Activated CD4-positive, alpha-beta memory T cell treated with anti-CD3 and anti-CD28 coated beads for 36 hours (primary cell): Measurements from ENCODE around the gene PTPRU. TPM values are rescaled to one million over a fixed set of nuclear protein-coding genes. Genes with fewer than 3 reads are reported as not detected.
A peak's percentile ranks its signal among the peaks of the same experiment; 100 is the strongest.

ENCODE experiments used
- CTCF ChIA-PET: fragments of 350-600 bp; sonication (Branson Sonifier 250); formaldehyde crosslinking; loops from one replicate; lab custom pipeline; 2021; ENCODE audit warnings: antibody characterized with exemption, inconsistent platforms; lab: Charles Lee
- POLR2A ChIA-PET: fragments of 350-600 bp; sonication (Branson Sonifier 250); formaldehyde crosslinking; loops from one replicate; lab custom pipeline; 2021; ENCODE audit warnings: antibody characterized with exemption; lab: Charles Lee
- DNase-seq: peaks from one replicate; pipeline ENCODE4 v3.0.0-alpha.2; 2020
- H3K27ac Mint-ChIP-seq: one replicate; pipeline ENCODE4 v1.8.0; 2021; ENCODE audit warnings: mixed read lengths
- H3K27me3 Mint-ChIP-seq: one replicate; pipeline ENCODE4 v1.8.0; 2021; ENCODE audit warnings: mixed read lengths
- H3K36me3 Mint-ChIP-seq: one replicate; pipeline ENCODE4 v1.8.0; 2021; ENCODE audit warnings: mixed read lengths
- H3K4me1 Mint-ChIP-seq: one replicate; pipeline ENCODE4 v1.8.0; 2021; ENCODE audit warnings: low read depth, mixed read lengths
- H3K4me3 Mint-ChIP-seq: one replicate; pipeline ENCODE4 v1.8.0; 2021; ENCODE audit warnings: mild to moderate bottlenecking, mixed read lengths
- H3K9me3 Mint-ChIP-seq: one replicate; pipeline ENCODE4 v1.8.0; 2021; ENCODE audit warnings: mixed read lengths
- intact Hi-C: fragments of 100-400 bp; cut with micrococcal nuclease; formaldehyde crosslinking; loops from one replicate; pipeline ENCODE4 v1.15.1; 2023
- total RNA-seq, 2 experiments: library from RNA; stranded (reverse); gene quantifications; one replicate each; pipeline ENCODE4 v1.2.3, GENCODE V29; 2021

The PTPRU gene
- total RNA-seq, 2 experiments from 2014 or later: 0.17 to 0.85 TPM

DNA sequence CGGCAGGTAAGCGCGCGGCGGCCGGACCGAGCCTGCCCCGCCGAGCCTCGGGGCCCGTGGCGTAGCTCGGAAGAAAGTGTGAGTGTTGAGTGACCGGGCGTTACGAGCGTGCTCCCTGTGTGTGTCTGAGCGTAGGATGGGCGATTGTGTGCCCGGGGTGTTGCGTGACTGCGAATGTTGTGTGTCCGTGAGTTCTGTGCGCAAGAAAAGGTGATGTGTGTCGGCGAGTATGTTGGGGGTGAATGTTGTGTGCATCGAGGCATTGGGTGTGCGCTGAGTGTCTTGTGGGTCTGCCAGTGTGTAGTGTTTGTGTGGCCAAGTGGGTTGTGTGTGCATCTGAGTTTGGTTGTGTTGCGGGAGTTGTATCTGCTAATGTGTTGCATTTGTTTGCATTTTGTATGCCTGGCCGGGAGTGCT, 398 bp downstream of the PTPRU start:
- Mint-ChIP-seq H3K27me3 (peaks cover 50% of the 10 kb centered on the region), H3K4me3 (peak overlapping the region; percentile 60), H3K36me3 (peaks cover 4% of the 10 kb centered on the region), H3K27ac (no peak overlapping the region), H3K9me3 (no peaks in the 10 kb centered on the region), H3K4me1 (peaks cover 14% of the 10 kb centered on the region)
- POLR2A ChIA-PET: no interaction called here
- DNase-seq: no peak
- CTCF ChIA-PET: interaction anchor here (0.6 to 2.9 kb wide), 5 partner anchors 354 to 1479 kb away, joined by 3 to 17 read pairs (median 3); no protein-coding TSS in a partner anchor
- intact Hi-C loops: loop anchor here (2.0 to 5.0 kb wide), 3 partner anchors 616 to 1472 kb away; no protein-coding TSS in a partner anchor

DNA sequence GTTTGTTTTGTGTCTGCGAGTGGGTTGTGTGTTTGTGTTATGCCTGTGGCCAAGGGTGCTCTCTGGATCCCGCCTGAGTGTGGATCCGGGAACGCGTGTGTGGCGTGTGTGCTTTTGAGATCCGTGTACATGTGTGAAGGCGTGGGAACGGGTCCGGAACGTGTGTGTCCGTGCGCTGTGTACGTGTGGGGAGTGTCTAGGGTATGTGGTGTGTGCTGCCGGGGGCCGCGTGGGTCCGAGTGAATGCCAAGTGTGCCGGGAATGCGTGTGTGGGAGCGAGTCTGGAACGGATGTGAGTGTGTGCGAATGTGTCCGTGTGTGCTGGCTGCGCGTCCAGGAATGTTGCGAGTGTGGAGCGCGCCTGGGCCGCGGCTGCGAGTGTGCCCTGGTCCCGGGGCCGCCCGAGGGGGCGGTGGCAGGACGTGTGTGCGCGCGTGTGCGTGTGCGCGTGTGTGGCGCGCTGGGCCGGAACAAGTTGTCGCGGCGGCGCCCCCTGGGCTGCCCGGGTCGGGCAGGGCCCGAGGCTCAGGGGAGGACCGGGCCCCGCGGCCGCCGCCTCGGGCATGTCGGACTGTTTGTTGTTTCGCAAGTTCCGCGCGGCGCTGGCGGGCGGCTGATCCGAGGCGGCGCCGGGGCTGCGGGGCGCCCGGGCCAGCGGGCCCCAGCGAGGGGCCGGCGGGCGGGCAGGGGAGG, 953 bp downstream of the PTPRU start:
- peaks cover 50% of the 10 kb centered on the region for H3K27me3 Mint-ChIP-seq

DNA sequence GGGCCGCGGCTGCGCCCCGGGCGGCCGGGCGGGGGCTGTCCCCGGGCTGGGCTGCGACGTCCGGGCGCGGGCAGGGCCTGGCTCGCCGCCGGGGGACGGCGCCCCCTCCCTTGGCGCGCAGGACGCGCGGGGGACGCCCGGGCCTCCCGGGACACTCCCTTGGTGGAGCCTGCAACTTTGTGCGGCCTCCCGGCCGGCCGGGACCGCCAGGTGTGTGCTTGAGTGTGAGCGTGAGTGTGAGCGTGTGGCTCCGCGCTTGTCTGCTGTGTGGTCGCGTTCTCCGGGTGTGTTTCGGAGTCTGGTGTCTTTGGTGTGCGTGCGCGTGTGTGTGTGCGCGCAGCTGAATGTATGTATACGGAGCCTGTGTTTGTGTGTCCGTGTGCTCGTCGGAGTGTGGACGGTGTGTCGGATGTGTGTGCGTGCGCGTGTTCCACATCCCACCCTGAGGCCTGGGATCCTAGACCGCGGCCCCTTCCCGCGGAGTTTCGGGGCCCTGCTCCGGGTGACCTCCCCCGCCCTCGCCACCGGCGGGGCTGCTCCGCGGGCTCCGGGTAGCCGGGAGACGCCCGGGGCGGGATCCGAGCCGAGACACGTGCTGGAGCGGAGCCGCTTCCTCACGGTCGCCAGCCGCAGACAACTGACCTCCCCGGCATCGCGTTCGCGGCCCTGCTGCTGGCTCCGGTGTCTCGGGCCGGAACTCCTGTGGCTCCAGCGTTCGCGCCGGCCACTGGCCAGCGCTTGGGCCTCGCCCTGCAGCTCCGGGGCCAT, 1.7 kb downstream of the PTPRU start:
- H3K27me3 Mint-ChIP-seq: peaks cover 50% of the 10 kb centered on the region
- ChIA-PET CTCF (no interaction called here), POLR2A (no interaction called here)
- intact Hi-C loops: loop anchor here (2.0 to 5.0 kb wide), 3 partner anchors 614 to 1471 kb away; no protein-coding TSS in a partner anchor
- peak overlapping the region; percentile 68 for H3K4me3 Mint-ChIP-seq
- no peak for DNase-seq
- H3K36me3 Mint-ChIP-seq: peaks cover 4% of the 10 kb centered on the region
- H3K27ac Mint-ChIP-seq: no peak overlapping the region
- peaks cover 14% of the 10 kb centered on the region for H3K4me1 Mint-ChIP-seq
- no peaks in the 10 kb centered on the region for H3K9me3 Mint-ChIP-seq

More for the DNA sequence above, 953 bp downstream of the PTPRU start:
- Mint-ChIP-seq H3K27ac (no peak overlapping the region), H3K36me3 (peaks cover 4% of the 10 kb centered on the region), H3K4me1 (peaks cover 14% of the 10 kb centered on the region), H3K4me3 (peak overlapping the region; percentile 60), H3K9me3 (no peaks in the 10 kb centered on the region)
- DNase-seq: no peak
- intact Hi-C loops: loop anchor here (2.0 to 5.0 kb wide), 3 partner anchors 615 to 1472 kb away; no protein-coding TSS in a partner anchor
- ChIA-PET POLR2A (no interaction called here), CTCF (interaction anchor here (0.9 to 2.9 kb wide), 4 partner anchors 611 to 1479 kb away, joined by 3 to 17 read pairs (median 3); no protein-coding TSS in a partner anchor)

DNA sequence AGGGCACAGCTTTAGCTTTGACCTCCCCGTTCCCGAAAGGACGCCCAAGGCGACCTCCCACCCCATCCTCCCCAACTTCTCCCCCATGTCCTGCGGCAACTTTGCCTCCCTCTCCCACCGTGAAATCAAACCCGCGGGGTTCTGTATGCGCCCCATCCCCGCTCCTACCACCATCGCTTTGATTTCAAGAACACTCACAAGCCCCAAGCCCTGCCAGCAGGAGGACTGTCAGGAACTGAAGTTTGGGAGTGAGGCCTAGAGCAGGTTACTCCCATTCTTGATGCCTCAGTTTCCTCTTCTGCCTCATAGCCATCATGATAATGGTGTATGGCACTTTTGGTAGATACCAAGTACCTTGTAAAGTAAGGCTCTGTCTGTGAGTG, 2.3 kb downstream of the PTPRU start:
- intact Hi-C loops: loop anchor here (5.0 kb wide), 2 partner anchors 614 to 994 kb away; no protein-coding TSS in a partner anchor
- Mint-ChIP-seq H3K36me3 (peaks cover 4% of the 10 kb centered on the region), H3K27me3 (peaks cover 50% of the 10 kb centered on the region), H3K9me3 (no peaks in the 10 kb centered on the region), H3K4me1 (peaks cover 14% of the 10 kb centered on the region), H3K4me3 (peak overlapping the region; percentile 21), H3K27ac (no peak overlapping the region)
- ChIA-PET CTCF (interaction anchor here (0.9 kb wide), 1 partner anchor 103 kb away, joined by 5 read pairs; no protein-coding TSS in a partner anchor), POLR2A (no interaction called here)
- DNase-seq: no peak

DNA sequence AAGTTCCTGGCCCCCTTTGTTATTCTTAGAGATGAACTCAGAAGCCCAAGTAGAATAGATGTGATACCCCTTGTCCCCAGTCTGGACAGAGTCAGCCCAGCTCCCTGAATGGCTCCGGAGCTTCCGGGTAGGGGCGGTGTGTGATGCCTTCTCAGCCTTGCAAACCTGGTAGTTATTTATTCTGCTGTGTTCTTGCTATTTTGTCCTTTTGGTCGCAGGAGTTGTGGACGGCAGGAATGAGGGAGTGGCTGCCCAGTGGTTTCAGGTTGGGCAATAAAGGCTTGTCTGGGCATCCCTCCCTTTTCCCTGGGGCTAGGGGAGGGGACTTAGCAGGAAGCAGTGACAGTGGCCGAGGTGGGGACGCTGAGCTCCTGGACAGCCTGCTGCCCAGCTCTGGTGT, 2.8 kb downstream of the PTPRU start:
- H3K4me3 Mint-ChIP-seq: no peak overlapping the region
- intact Hi-C loops: loop anchor here (5.0 kb wide), 2 partner anchors 613 to 993 kb away; no protein-coding TSS in a partner anchor
- H3K36me3 Mint-ChIP-seq: peaks cover 4% of the 10 kb centered on the region
- H3K27ac Mint-ChIP-seq: no peak overlapping the region
- ChIA-PET POLR2A (no interaction called here), CTCF (interaction anchor here (0.6 to 1.4 kb wide), 4 partner anchors 8 to 1141 kb away, joined by 3 to 5 read pairs (median 3); partner anchors contain the start of gene MECR)
- no peaks in the 10 kb centered on the region for H3K9me3 Mint-ChIP-seq
- no peak for DNase-seq
- peaks cover 14% of the 10 kb centered on the region for H3K4me1 Mint-ChIP-seq
- peaks cover 50% of the 10 kb centered on the region for H3K27me3 Mint-ChIP-seq

DNA sequence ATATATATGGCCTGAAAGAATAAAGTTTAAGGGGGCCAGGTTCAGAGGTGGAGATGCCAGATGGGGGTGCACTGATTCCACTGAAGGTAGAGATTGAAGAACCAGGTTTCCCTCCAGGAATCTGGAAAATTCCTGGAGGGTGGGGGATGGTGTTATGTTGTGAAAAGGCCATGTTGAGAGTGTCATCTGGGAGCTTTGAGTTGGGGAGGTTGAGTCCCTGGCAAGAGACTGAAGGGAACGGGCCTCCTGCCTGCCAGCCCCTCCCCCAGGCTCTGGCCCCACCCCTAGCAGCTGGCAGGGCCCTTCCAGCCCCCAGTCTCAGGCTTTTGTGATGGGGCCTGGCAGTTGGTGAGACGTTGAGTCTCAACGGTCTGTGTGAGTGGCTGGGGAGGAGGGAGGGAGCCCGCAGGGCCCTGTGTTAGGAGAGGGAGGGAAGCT, 4.1 kb downstream of the PTPRU start:
- CTCF ChIA-PET: interaction anchor here (1.4 kb wide), 1 partner anchor 10 kb away, joined by 3 read pairs; the partner anchor contains the start of gene MECR
- H3K4me3 Mint-ChIP-seq: no peak overlapping the region
- intact Hi-C loops: no loop called here

DNA sequence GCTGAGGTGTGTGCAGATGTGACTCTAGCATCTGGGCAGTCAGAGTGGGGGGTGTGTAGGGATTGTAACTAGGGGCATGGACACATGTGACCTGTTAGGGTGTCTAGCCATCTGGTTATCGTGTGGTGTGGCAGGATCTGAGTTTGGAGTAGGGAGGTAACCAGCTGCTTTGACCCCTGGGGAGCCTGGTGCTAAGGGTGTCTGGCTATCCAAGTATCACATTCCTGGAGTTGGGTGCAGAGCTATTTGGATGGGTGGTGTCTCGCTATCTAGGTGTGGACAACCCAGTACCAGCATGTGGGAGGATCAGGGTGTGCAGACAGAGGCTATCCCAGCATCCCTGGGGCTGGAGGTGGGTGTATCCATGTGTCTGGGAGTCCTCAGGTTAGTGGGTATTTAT, 4.7 kb downstream of the PTPRU start:
- Mint-ChIP-seq H3K4me3 (no peak overlapping the region), H3K27me3 (peaks cover 40% of the 10 kb centered on the region), H3K36me3 (peaks cover 4% of the 10 kb centered on the region), H3K9me3 (no peaks in the 10 kb centered on the region), H3K27ac (no peak overlapping the region), H3K4me1 (peaks cover 12% of the 10 kb centered on the region)
- intact Hi-C loops: no loop called here
- ChIA-PET POLR2A (no interaction called here), CTCF (no interaction called here)
- DNase-seq: no peak

More for the DNA sequence above, 4.1 kb downstream of the PTPRU start:
- no peaks in the 10 kb centered on the region for H3K9me3 Mint-ChIP-seq
- peaks cover 14% of the 10 kb centered on the region for H3K4me1 Mint-ChIP-seq
- POLR2A ChIA-PET: no interaction called here
- H3K27ac Mint-ChIP-seq: no peak overlapping the region
- peaks cover 45% of the 10 kb centered on the region for H3K27me3 Mint-ChIP-seq
- peaks cover 4% of the 10 kb centered on the region for H3K36me3 Mint-ChIP-seq
- no peak for DNase-seq

DNA sequence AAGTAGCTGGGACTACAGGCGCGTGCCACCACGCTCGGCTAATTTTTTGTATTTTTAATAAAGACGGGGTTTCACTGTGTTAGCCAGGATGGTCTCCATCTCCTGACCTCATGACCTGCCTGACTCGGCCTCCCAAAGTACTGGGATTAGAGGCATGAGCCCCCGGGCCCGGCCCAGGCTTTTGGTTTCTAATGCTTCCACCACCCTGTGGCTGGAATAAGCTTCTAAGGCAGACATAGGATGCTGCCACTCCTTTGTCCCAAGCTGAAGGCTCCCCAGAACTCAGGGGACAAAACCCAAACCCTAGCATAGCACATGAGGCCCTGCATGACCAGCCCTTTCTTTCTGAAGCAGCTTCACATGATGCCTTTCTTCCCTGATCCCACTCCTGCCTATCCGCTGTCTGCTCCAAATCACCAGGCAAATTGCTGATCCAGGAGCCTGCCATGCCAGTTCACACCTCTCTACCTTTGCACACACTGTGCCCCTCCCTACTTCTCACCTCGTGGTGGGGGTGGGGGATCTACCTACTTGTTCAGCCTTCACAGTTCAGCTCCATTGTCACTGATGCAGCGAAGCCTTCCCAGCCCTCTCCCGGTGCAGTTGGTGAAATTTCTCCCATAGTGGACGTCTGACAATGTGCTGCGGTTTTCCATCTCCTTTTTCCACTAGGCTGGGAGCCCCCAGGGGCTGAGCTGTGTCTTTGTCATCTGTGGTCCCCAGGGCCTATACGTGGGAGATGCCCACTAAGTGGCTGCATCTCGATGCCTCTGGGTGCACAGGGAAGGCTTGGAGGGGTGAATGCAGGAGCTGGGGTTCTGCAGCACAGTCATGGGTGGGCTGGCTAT, 6.9 kb downstream of the PTPRU start:
- no peak for DNase-seq
- Mint-ChIP-seq H3K27me3 (peaks cover 36% of the 10 kb centered on the region), H3K4me3 (no peak overlapping the region), H3K27ac (no peak overlapping the region), H3K9me3 (no peaks in the 10 kb centered on the region), H3K4me1 (peaks cover 2% of the 10 kb centered on the region), H3K36me3 (no peaks in the 10 kb centered on the region)
- CTCF ChIA-PET: no interaction called here
- POLR2A ChIA-PET: no interaction called here
- intact Hi-C loops: no loop called here

DNA sequence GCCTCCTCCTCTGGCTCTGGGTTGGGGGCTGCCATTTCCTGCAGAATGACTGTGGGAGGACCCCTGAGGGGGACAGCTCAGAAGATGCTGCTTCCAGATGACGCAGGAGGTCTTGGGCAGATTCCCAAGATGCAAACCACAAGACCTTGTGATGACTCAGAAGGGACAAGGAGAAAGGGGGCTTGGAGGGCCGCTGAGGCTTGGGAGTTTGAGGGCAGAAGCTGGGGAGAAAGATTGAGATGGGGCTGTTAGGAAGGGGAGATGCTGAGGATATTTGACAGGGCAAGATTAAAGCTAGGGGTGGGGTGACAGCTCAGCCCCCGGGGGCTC, 7.5 kb downstream of the PTPRU start:
- intact Hi-C loops: no loop called here
- no peaks in the 10 kb centered on the region for H3K9me3 Mint-ChIP-seq
- no peak overlapping the region for H3K27ac Mint-ChIP-seq
- no peak overlapping the region for H3K4me3 Mint-ChIP-seq
- POLR2A ChIA-PET: no interaction called here
- CTCF ChIA-PET: interaction anchor here (0.6 kb wide), 1 partner anchor 195 kb away, joined by 3 read pairs; no protein-coding TSS in a partner anchor
- H3K36me3 Mint-ChIP-seq: no peaks in the 10 kb centered on the region
- H3K27me3 Mint-ChIP-seq: peaks cover 32% of the 10 kb centered on the region
- no peaks in the 10 kb centered on the region for H3K4me1 Mint-ChIP-seq
- no peak for DNase-seq

DNA sequence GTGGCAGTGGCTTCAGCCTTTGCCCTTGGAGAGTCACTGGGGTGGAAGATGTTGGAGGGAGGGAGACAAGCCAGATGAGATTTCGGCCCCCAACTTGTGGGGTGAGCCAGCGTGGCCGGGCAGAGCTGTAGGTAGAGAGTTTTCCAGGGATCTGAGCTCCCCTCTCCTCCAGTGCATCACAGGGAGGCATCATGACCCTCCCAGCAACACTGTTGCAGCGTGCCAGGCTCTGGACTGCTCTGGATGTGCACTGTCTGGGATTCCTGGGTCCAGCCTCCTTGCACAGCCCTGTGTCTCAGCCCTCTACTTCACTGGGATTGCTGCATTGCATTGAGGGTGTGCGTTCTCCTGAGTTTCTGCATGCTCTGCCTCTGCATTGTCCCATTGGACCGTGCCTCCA, 8.9 kb downstream of the PTPRU start:
- no peaks in the 10 kb centered on the region for H3K9me3 Mint-ChIP-seq
- POLR2A ChIA-PET: no interaction called here
- H3K4me1 Mint-ChIP-seq: no peaks in the 10 kb centered on the region
- no peak for DNase-seq
- H3K4me3 Mint-ChIP-seq: no peak overlapping the region
- CTCF ChIA-PET: interaction anchor here (0.7 kb wide), 1 partner anchor 185 kb away, joined by 3 read pairs; no protein-coding TSS in a partner anchor
- H3K27me3 Mint-ChIP-seq: peaks cover 22% of the 10 kb centered on the region
- no peak overlapping the region for H3K27ac Mint-ChIP-seq
- intact Hi-C loops: no loop called here
- no peaks in the 10 kb centered on the region for H3K36me3 Mint-ChIP-seq

DNA sequence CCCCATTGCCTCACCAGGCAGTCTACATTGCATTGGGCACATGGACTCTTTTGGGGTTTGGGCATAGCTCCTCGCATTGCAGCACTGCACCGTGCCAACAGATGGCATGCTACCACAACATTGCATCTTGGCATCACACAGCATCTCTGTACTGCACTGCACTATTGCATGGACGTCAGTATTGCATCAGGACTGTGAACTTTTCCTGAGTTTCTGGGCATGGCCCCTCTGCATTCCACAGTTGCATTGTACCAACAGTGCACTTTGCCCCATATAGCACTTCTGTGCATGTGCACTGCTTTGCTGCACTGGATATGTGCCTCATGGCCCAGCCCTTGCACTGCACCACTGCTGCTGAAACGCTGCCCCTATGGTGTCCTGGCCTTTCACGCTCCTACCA, 9.6 kb downstream of the PTPRU start:
- Mint-ChIP-seq H3K27me3 (peaks cover 19% of the 10 kb centered on the region), H3K9me3 (no peaks in the 10 kb centered on the region), H3K36me3 (no peaks in the 10 kb centered on the region), H3K4me1 (no peaks in the 10 kb centered on the region), H3K27ac (no peak overlapping the region), H3K4me3 (no peak overlapping the region)
- POLR2A ChIA-PET: no interaction called here
- DNase-seq: peak; percentile 36
- CTCF ChIA-PET: interaction anchor here (0.7 kb wide), 1 partner anchor 185 kb away, joined by 3 read pairs; no protein-coding TSS in a partner anchor
- intact Hi-C loops: no loop called here
